Astrocyte (in vitro differentiated cells and primary cell): ENCODE results near the gene TACR3. TPM values are rescaled to one million over a fixed set of nuclear protein-coding genes. Genes with fewer than 3 reads are reported as not detected.

Experiments used
- DNase-seq: peaks from one replicate; pipeline ENCODE4 v3.0.0-alpha.2; 2010; ENCODE audit warnings: low read depth
- FAIRE-seq: peaks from 2 replicates; lab custom pipeline; 2011; peaks lifted over from hg19 to GRCh38; lab: Jason Lieb, UNC
- H2AFZ ChIP-seq: 2 replicates; pipeline ENCODE4 v1.6.0; 2012; ENCODE audit warnings: low read depth, low read length, inconsistent platforms
- H3K27ac ChIP-seq: 2 replicates; pipeline ENCODE4 v1.5.1; 2011; ENCODE audit warnings: low read depth, low read length, inconsistent platforms
- H3K27me3 ChIP-seq: 2 replicates; pipeline ENCODE4 v1.6.0; 2011; ENCODE audit warnings: low read length, inconsistent platforms; ENCODE audit not compliant: insufficient read depth
- H3K36me3 ChIP-seq: 2 replicates; pipeline ENCODE4 v1.5.1; 2011; ENCODE audit warnings: low read length, inconsistent platforms; ENCODE audit not compliant: insufficient read depth
- H3K4me1 ChIP-seq: 2 replicates; pipeline ENCODE4 v1.5.1; 2011; ENCODE audit warnings: low read length, inconsistent platforms; ENCODE audit not compliant: insufficient read depth
- H3K4me2 ChIP-seq: 2 replicates; pipeline ENCODE4 v1.6.0; 2012; ENCODE audit warnings: low read length, inconsistent platforms
- H3K4me3 ChIP-seq: 2 replicates; pipeline ENCODE4 v1.5.1; 2011; ENCODE audit warnings: low read depth, mild to moderate bottlenecking, low read length, inconsistent platforms; ENCODE audit not compliant: insufficient read depth
- H3K79me2 ChIP-seq: 2 replicates; pipeline ENCODE4 v1.6.0; 2012; ENCODE audit warnings: mild to moderate bottlenecking, low read length, inconsistent platforms; ENCODE audit not compliant: insufficient read depth
- H3K9ac ChIP-seq: 2 replicates; pipeline ENCODE4 v1.6.0; 2012; ENCODE audit warnings: mild to moderate bottlenecking, low read length, inconsistent platforms
- H3K9me3 ChIP-seq: 2 replicates; pipeline ENCODE4 v1.5.1; 2012; ENCODE audit warnings: low read depth, mild to moderate bottlenecking, low read length, inconsistent platforms; ENCODE audit not compliant: insufficient read depth
- H4K20me1 ChIP-seq: 2 replicates; pipeline ENCODE4 v1.6.0; 2012; ENCODE audit warnings: low read length, inconsistent platforms; ENCODE audit not compliant: insufficient read depth
- H3K27ac Mint-ChIP-seq: one replicate; pipeline ENCODE4 v1.8.0; 2021; ENCODE audit warnings: mild to moderate bottlenecking, mixed read lengths; ENCODE audit not compliant: unreplicated experiment
- H3K27me3 Mint-ChIP-seq: one replicate; pipeline ENCODE4 v1.8.0; 2021; ENCODE audit warnings: low read depth, mixed read lengths; ENCODE audit not compliant: unreplicated experiment
- H3K36me3 Mint-ChIP-seq: one replicate; pipeline ENCODE4 v1.8.0; 2021; ENCODE audit warnings: low read depth, mixed read lengths; ENCODE audit not compliant: unreplicated experiment
- H3K4me1 Mint-ChIP-seq: one replicate; pipeline ENCODE4 v1.8.0; 2021; ENCODE audit warnings: low read depth, mixed read lengths; ENCODE audit not compliant: unreplicated experiment
- H3K4me3 Mint-ChIP-seq: one replicate; pipeline ENCODE4 v1.8.0; 2021; ENCODE audit warnings: mild to moderate bottlenecking, moderate library complexity, mixed read lengths; ENCODE audit not compliant: unreplicated experiment
- H3K9me3 Mint-ChIP-seq: one replicate; pipeline ENCODE4 v1.8.0; 2021; ENCODE audit warnings: mild to moderate bottlenecking, mixed read lengths; ENCODE audit not compliant: unreplicated experiment
- CTCF ChIP-seq: IDR thresholded peaks from 2 replicates; pipeline ENCODE4 v1.5.1; 2011; ENCODE audit warnings: low read depth, mild to moderate bottlenecking, inconsistent platforms, low read length, moderate library complexity; ENCODE audit not compliant: insufficient read depth
- EZH2 ChIP-seq: IDR thresholded peaks from 2 replicates; pipeline ENCODE4 v1.6.1; 2012; ENCODE audit warnings: mild to moderate bottlenecking, low read length, inconsistent platforms; ENCODE audit not compliant: insufficient read depth
- total RNA-seq: library from RNA; stranded (reverse); gene quantifications from 2 replicates; pipeline ENCODE4 v1.2.1, GENCODE V29; 2021

Gene TACR3
- total RNA-seq, 1 donor from 2014 or later = 0.05 TPM

GRCh38 chr4:103634236-103634635 is 85.5 kb downstream of the TACR3 start:
- H3K36me3 ChIP-seq = no peaks in the 10 kb centered on the region

GRCh38 chr4:103626296-103626695 is 93.5 kb downstream of the TACR3 start:
- TF ChIP-seq EZH2 (no peak), CTCF (no peak)
- no peak overlapping the region for H3K9ac ChIP-seq
- no peaks in the 10 kb centered on the region for H3K79me2 ChIP-seq
- H3K4me2 ChIP-seq = no peak overlapping the region
- no peak overlapping the region for H2AFZ ChIP-seq
- H3K4me1 ChIP-seq = no peaks in the 10 kb centered on the region
- H3K4me3 ChIP-seq = no peak overlapping the region
- H3K27me3 Mint-ChIP-seq = no peaks in the 10 kb centered on the region
- H3K4me1 Mint-ChIP-seq = no peaks in the 10 kb centered on the region
- DNase-seq = no peak
- H3K9me3 Mint-ChIP-seq = peaks cover 3% of the 10 kb centered on the region
- no peak overlapping the region for H3K4me3 Mint-ChIP-seq
- H3K9me3 ChIP-seq = no peaks in the 10 kb centered on the region
- no peak overlapping the region for H3K27ac ChIP-seq
- no peaks in the 10 kb centered on the region for H3K36me3 Mint-ChIP-seq
- no peak overlapping the region for H3K27ac Mint-ChIP-seq
- H4K20me1 ChIP-seq = no peaks in the 10 kb centered on the region
- no peaks in the 10 kb centered on the region for H3K36me3 ChIP-seq
- no peaks in the 10 kb centered on the region for H3K27me3 ChIP-seq
- no peak for FAIRE-seq

More at GRCh38 chr4:103634236-103634635, 85.5 kb downstream of the TACR3 start:
- Mint-ChIP-seq H3K27ac (no peak overlapping the region), H3K27me3 (no peaks in the 10 kb centered on the region), H3K9me3 (peaks cover 6% of the 10 kb centered on the region), H3K36me3 (peaks cover 2% of the 10 kb centered on the region), H3K4me3 (no peak overlapping the region), H3K4me1 (no peaks in the 10 kb centered on the region)
- DNase-seq (no peak), FAIRE-seq (no peak)
- Histone ChIP-seq H3K4me1 (no peaks in the 10 kb centered on the region), H3K79me2 (no peaks in the 10 kb centered on the region), H2AFZ (no peak overlapping the region), H3K9ac (no peak overlapping the region), H4K20me1 (no peaks in the 10 kb centered on the region), H3K27me3 (no peaks in the 10 kb centered on the region), H3K4me3 (no peak overlapping the region), H3K4me2 (no peak overlapping the region), H3K27ac (no peak overlapping the region), H3K9me3 (no peaks in the 10 kb centered on the region)
- TF ChIP-seq CTCF = no peak
- no peak for TF ChIP-seq EZH2

DNA sequence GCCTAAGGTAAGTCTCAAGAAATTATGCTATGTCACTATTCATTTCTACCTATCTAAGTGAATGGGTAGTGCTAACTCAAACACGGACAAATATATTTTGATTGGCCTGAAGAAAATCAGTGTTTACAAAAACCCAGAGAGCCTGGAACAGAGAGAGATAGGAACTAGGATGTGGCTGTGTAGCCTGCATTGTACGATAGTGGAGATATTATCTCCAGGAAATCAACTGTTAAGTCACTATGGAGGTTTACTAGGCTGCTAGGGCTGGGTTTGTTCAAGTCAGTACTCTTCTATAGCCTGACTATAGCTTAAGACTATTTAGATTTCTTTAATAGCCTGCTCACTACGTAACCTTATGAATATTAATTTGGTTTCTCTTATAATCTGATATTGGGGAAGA is 127.9 kb downstream of the TACR3 start:
- TF ChIP-seq EZH2 (no peak), CTCF (no peak)
- no peaks in the 10 kb centered on the region for H3K4me1 ChIP-seq
- no peaks in the 10 kb centered on the region for H3K27me3 ChIP-seq
- Mint-ChIP-seq H3K9me3 (no peaks in the 10 kb centered on the region), H3K27me3 (no peaks in the 10 kb centered on the region), H3K36me3 (no peaks in the 10 kb centered on the region), H3K4me3 (no peak overlapping the region), H3K4me1 (no peaks in the 10 kb centered on the region), H3K27ac (no peak overlapping the region)
- H2AFZ ChIP-seq = no peak overlapping the region
- H3K9me3 ChIP-seq = no peaks in the 10 kb centered on the region
- no peaks in the 10 kb centered on the region for H4K20me1 ChIP-seq
- no peak overlapping the region for H3K9ac ChIP-seq
- H3K4me2 ChIP-seq = no peak overlapping the region
- FAIRE-seq (no peak), DNase-seq (no peak)
- H3K4me3 ChIP-seq = no peak overlapping the region
- no peak overlapping the region for H3K27ac ChIP-seq
- no peaks in the 10 kb centered on the region for H3K36me3 ChIP-seq
- no peaks in the 10 kb centered on the region for H3K79me2 ChIP-seq
